H1 (cell line): ENCODE measurements around the gene FYB2. TPM values are rescaled to one million over a fixed set of nuclear protein-coding genes. Genes with fewer than 3 reads are reported as not detected.

Source experiments
- CTCF ChIA-PET: fragments of 300-600 bp; sonication (Branson Sonifier 250); formaldehyde crosslinking; loops from one replicate; lab custom pipeline; 2021; ENCODE audit not compliant: partially characterized antibody; lab: Charles Lee
- POLR2A ChIA-PET: fragments of 300-600 bp; sonication (Branson Sonifier 250); formaldehyde crosslinking; loops from one replicate; lab custom pipeline; 2021; ENCODE audit warnings: inconsistent platforms; ENCODE audit not compliant: partially characterized antibody; lab: Charles Lee
- DNase-seq, 2 experiments: peaks; one replicate each; pipeline versions ENCODE4 v3.0.0 to v3.0.0-alpha.2; 2010 to 2022; ENCODE audit warnings: low spot score in 2 of 2, low read depth in 1 of 2, mixed read lengths in 1 of 2
- FAIRE-seq: peaks from 2 replicates; lab custom pipeline; 2011; peaks lifted over from hg19 to GRCh38; lab: Jason Lieb, UNC
- H2AFZ ChIP-seq: 2 replicates; pipeline ENCODE4 v1.8.1; 2012; ENCODE audit warnings: low read length, inconsistent platforms
- H2AK5ac ChIP-seq: 2 replicates; pipeline ENCODE4 v1.6.1; 2013; ENCODE audit warnings: low read depth, low read length
- H2BK120ac ChIP-seq: replicated peaks from 2 replicates; pipeline ENCODE3; 2013; ENCODE audit warnings: low read depth, low read length, inconsistent platforms
- H2BK12ac ChIP-seq: 2 replicates; pipeline ENCODE4 v1.6.1; 2013; ENCODE audit warnings: low read depth, low read length
- H2BK15ac ChIP-seq: 2 replicates; pipeline ENCODE4 v1.6.1; 2013; ENCODE audit warnings: low read length
- H2BK20ac ChIP-seq: 2 replicates; pipeline ENCODE4 v1.6.1; 2013; ENCODE audit warnings: low read length
- H2BK5ac ChIP-seq: 2 replicates; pipeline ENCODE4 v1.6.1; 2013; ENCODE audit warnings: low read depth, low read length
- H3K14ac ChIP-seq: 2 replicates; pipeline ENCODE4 v1.6.1; 2013; ENCODE audit warnings: inconsistent platforms; ENCODE audit not compliant: insufficient read length
- H3K18ac ChIP-seq: 2 replicates; pipeline ENCODE4 v1.6.1; 2013; ENCODE audit warnings: low read length; ENCODE audit errors: extremely low read depth
- H3K23ac ChIP-seq: 2 replicates; pipeline ENCODE4 v1.6.1; 2013; ENCODE audit warnings: inconsistent platforms; ENCODE audit not compliant: insufficient read length
- H3K23me2 ChIP-seq: 2 replicates; pipeline ENCODE4 v1.6.1; 2013; ENCODE audit warnings: low read depth, low read length
- H3K27ac ChIP-seq: 2 replicates; pipeline ENCODE4 v1.6.1; 2011; ENCODE audit warnings: low read depth, low read length, inconsistent platforms
- H3K27me3 ChIP-seq, 4 experiments: replicated peaks in 1 of 4; 1 replicate in 1 of 4; 2 replicates in 3 of 4; pipeline versions ENCODE4 v1.6.1 to v1.8.1; 2011 to 2013; ENCODE audit warnings: low read length in 3 of 4, mild to moderate bottlenecking in 3 of 4, inconsistent platforms in 2 of 4, mixed read lengths in 2 of 4, moderate library complexity in 1 of 4; ENCODE audit not compliant: control insufficient read depth in 3 of 4, insufficient read depth in 3 of 4; ENCODE audit errors: extremely low read depth in 1 of 4
- H3K36me3 ChIP-seq, 4 experiments: 2 replicates each; pipeline versions ENCODE4 v1.6.1 to v1.8.1; 2011 to 2013; ENCODE audit warnings: mild to moderate bottlenecking in 4 of 4, low read length in 3 of 4, moderate library complexity in 2 of 4, control low read depth in 1 of 4, inconsistent platforms in 1 of 4; ENCODE audit not compliant: insufficient read depth in 4 of 4, control insufficient read depth in 2 of 4
- H3K4ac ChIP-seq: replicated peaks from 2 replicates; pipeline ENCODE3; 2013; ENCODE audit warnings: low read length, low read depth, mixed read lengths, inconsistent platforms; ENCODE audit not compliant: insufficient read length
- H3K4me1 ChIP-seq, 4 experiments: replicated peaks in 1 of 4; 1 replicate in 1 of 4; 2 replicates in 3 of 4; pipeline versions ENCODE4 v1.6.1 to v1.8.1; 2011 to 2013; ENCODE audit warnings: low read length in 3 of 4, inconsistent platforms in 2 of 4, mixed read lengths in 1 of 4; ENCODE audit not compliant: insufficient read depth in 4 of 4, control insufficient read depth in 3 of 4
- H3K4me2 ChIP-seq, 2 experiments: 2 replicates each; pipeline versions ENCODE4 v1.6.1 to v1.8.1; 2011 to 2013; ENCODE audit warnings: low read depth in 2 of 2, low read length in 2 of 2, control low read depth in 1 of 2, inconsistent platforms in 1 of 2, mild to moderate bottlenecking in 1 of 2; ENCODE audit not compliant: insufficient read depth in 1 of 2
- H3K4me3 ChIP-seq, 4 experiments: fragments of 200-600, 300-600 bp in 1 of 4; sonication (generic), shearing (Covaris generic), sonication (Bioruptor Twin) in 1 of 4; 2 replicates each; pipeline versions ENCODE4 v1.5.1 to v1.8.1; 2011 to 2016; ENCODE audit warnings: low read length in 4 of 4, low read depth in 3 of 4, control low read depth in 2 of 4, inconsistent platforms in 2 of 4, mild to moderate bottlenecking in 2 of 4, mixed read lengths in 1 of 4, moderate library complexity in 1 of 4; ENCODE audit not compliant: insufficient read depth in 2 of 4; ENCODE audit errors: extremely low read depth in 1 of 4
- H3K56ac ChIP-seq: replicated peaks from 2 replicates; pipeline ENCODE3; 2013; ENCODE audit warnings: low read depth, mild to moderate bottlenecking, mixed read lengths, low read length, inconsistent platforms; ENCODE audit not compliant: insufficient read length
- H3K79me1 ChIP-seq: 2 replicates; pipeline ENCODE4 v1.6.1; 2013; ENCODE audit warnings: low read depth, low read length, control low read depth
- H3K79me2 ChIP-seq, 2 experiments: 2 replicates each; pipeline versions ENCODE4 v1.6.1 to v1.8.1; 2012 to 2013; ENCODE audit warnings: low read length in 2 of 2, mild to moderate bottlenecking in 2 of 2, inconsistent platforms in 1 of 2; ENCODE audit not compliant: insufficient read depth in 2 of 2, control insufficient read depth in 1 of 2
- H3K9ac ChIP-seq, 4 experiments: replicated peaks in 1 of 4; 1 replicate in 1 of 4; 2 replicates in 3 of 4; pipeline versions ENCODE4 v1.6.1 to v1.8.1; 2011 to 2013; ENCODE audit warnings: low read depth in 3 of 4, low read length in 3 of 4, control low read depth in 2 of 4, mild to moderate bottlenecking in 2 of 4, moderate library complexity in 2 of 4, inconsistent platforms in 1 of 4; ENCODE audit errors: extremely low read depth in 1 of 4
- H3K9me3 ChIP-seq, 2 experiments: 2 replicates each; pipeline versions ENCODE4 v1.6.1 to v1.8.1; 2012 to 2013; ENCODE audit warnings: mild to moderate bottlenecking in 2 of 2, moderate library complexity in 2 of 2, control low read depth in 1 of 2, inconsistent platforms in 1 of 2, low read depth in 1 of 2, low read length in 1 of 2, mixed read lengths in 1 of 2; ENCODE audit not compliant: insufficient read depth in 2 of 2
- H4K20me1 ChIP-seq, 2 experiments: replicated peaks in 1 of 2; 2 replicates each; pipeline versions ENCODE3 to v1.8.1; 2011 to 2013; ENCODE audit warnings: inconsistent platforms in 2 of 2, low read length in 2 of 2, mild to moderate bottlenecking in 1 of 2; ENCODE audit not compliant: insufficient read depth in 2 of 2, control insufficient read depth in 1 of 2
- H4K5ac ChIP-seq: 2 replicates; pipeline ENCODE4 v1.6.1; 2013; ENCODE audit warnings: low read length, low read depth, mixed read lengths, inconsistent platforms; ENCODE audit not compliant: insufficient read length
- H4K8ac ChIP-seq: 2 replicates; pipeline ENCODE4 v1.8.0; 2013; ENCODE audit warnings: mild to moderate bottlenecking, moderate library complexity, low read length, inconsistent platforms; ENCODE audit not compliant: insufficient read depth; ENCODE audit errors: extremely low read depth
- H4K91ac ChIP-seq: replicated peaks from 2 replicates; pipeline ENCODE3; 2013; ENCODE audit warnings: low read length, mixed read lengths, inconsistent platforms; ENCODE audit not compliant: insufficient read length
- CEBPB ChIP-seq: IDR thresholded peaks from 2 replicates; pipeline ENCODE4 v1.6.1; 2012; ENCODE audit warnings: low read depth, low read length
- POU5F1 ChIP-seq: IDR thresholded peaks from 2 replicates; pipeline ENCODE4 v1.6.1; 2011; ENCODE audit warnings: low read depth, mild to moderate bottlenecking, low read length, moderate library complexity
- WGBS, 2 experiments: shearing (Covaris generic) in 1 of 2; methylation state at CpG; one replicate each; pipeline versions ENCODE4 v1.1.6 to v1.1.7; 2013 to 2015; ENCODE audit warnings: low lambda C conversion rate in 2 of 2, mixed read lengths in 2 of 2, inconsistent platforms in 1 of 2, low coverage in 1 of 2, missing lambda C conversion rate in 1 of 2; ENCODE audit not compliant: insufficient replicate concordance in 2 of 2, insufficient coverage in 1 of 2, insufficient read length in 1 of 2; ENCODE audit errors: extremely low coverage in 1 of 2, missing lambda C conversion rate in 1 of 2; 5-methylcytosine and 5-hydroxymethylcytosine counted together
- polyA plus RNA-seq, 7 experiments: library from polyadenylated mRNA; depleted of rRNA in 3 of 7; stranded (reverse) in 5 of 7; unstranded in 2 of 7; fragments of >200 nt in 5 of 7; fragments of 200-250 nt in 2 of 7; gene quantifications; 1 replicate in 5 of 7; 2 replicates in 1 of 7; 4 replicates in 1 of 7; pipeline versions ENCODE4 v1.2.1 to v1.2.3, GENCODE V29; 2011 to 2013; ENCODE audit warnings: missing spikeins in 2 of 7, mixed read lengths in 2 of 7
- total RNA-seq: library from RNA; stranded (reverse); fragmentation: NEBNext Ultra II Directional; extraction: Animal tissue kit (Norgen Biotek cat#: 25700); gene quantifications from 2 replicates; pipeline ENCODE4 v1.2.1, GENCODE V29; 2021

The FYB2 gene
- total and polyA plus RNA-seq, 2 of the 8 experiments (the other 6 are each of a cell fraction or from before 2014, with no cell fraction given), result 0.11 to 0.17 TPM

- H3K36me3 ChIP-seq, result no peaks in the 10 kb centered on the region
- no peak for FAIRE-seq
- no peak overlapping the region for H3K27ac ChIP-seq
- no peaks in the 10 kb centered on the region for H3K27me3 ChIP-seq
- no peaks in the 10 kb centered on the region for H3K79me1 ChIP-seq
- H2BK120ac ChIP-seq, result no peak overlapping the region
- no peaks in the 10 kb centered on the region for H3K79me2 ChIP-seq
- peaks cover 0 to 2% of the 10 kb centered on the region in 2 experiments; a peak in 1 of 4 replicates for H3K9me3 ChIP-seq
- DNase-seq, result no peak
- H3K56ac ChIP-seq, result no peak overlapping the region
- POLR2A ChIA-PET, result no interaction called here
- no peak overlapping the region for H3K4me2 ChIP-seq
- H2BK12ac ChIP-seq, result no peak overlapping the region
- H2BK5ac ChIP-seq, result no peak overlapping the region
- H2AK5ac ChIP-seq, result no peak overlapping the region
- H3K4ac ChIP-seq, result no peak overlapping the region
- no peak overlapping the region; the same call in 1 of the 2 replicates for H2BK20ac ChIP-seq
- H3K4me1 ChIP-seq, result peaks cover 2 to 9% (median 6%) of the 10 kb centered on the region in 4 experiments; a peak in 6 of 7 replicates
- peaks cover 3% of the 10 kb centered on the region; the same call in 1 of the 2 replicates for H3K23me2 ChIP-seq
- no peak overlapping the region for H4K91ac ChIP-seq
- H3K18ac ChIP-seq, result no peak overlapping the region
- no peak for TF ChIP-seq POU5F1
- peak; percentile 64; the same call in 1 of the 2 replicates for TF ChIP-seq CEBPB
- no peak overlapping the region for H2BK15ac ChIP-seq
- no peak overlapping the region for H3K23ac ChIP-seq
- no peak overlapping the region for H3K4me3 ChIP-seq
- no peak overlapping the region for H3K9ac ChIP-seq
- CTCF ChIA-PET, result interaction anchor here (1.4 to 3.0 kb wide), 3 partner anchors 10 to 15 kb away, joined by 4 to 9 read pairs (median 6); no protein-coding TSS in a partner anchor
- H4K8ac ChIP-seq, result no peak overlapping the region
- H3K14ac ChIP-seq, result no peak overlapping the region
- H2AFZ ChIP-seq, result no peak overlapping the region
- 81% methylated on average over 4 of the region's 4 CpGs; no CpG with 5 or more reads in 1 of the 2 experiments for WGBS, 2 experiments
- no peaks in the 10 kb centered on the region for H4K20me1 ChIP-seq
- H4K5ac ChIP-seq, result no peak overlapping the region
Measured at GRCh38 chr1:56816909-56817308, 2.3 kb downstream of the FYB2 start.
